Activated T-helper 1 cell treated with anti-CD3 and anti-CD28 coated beads, Interleukin-12 subunit alpha, Interleukin-12 subunit beta, Interleukin-2, Interleukin-4 antibody, amounts not matched to agents 30 ng/mL and 10 ng/mL and 1 ng/mL, durations not matched to agents 14 hours and 24 hours and 36 hours (primary cell): Measurements from ENCODE around the gene MRPL46. TPM values are rescaled to one million over a fixed set of nuclear protein-coding genes. Genes with fewer than 3 reads are reported as not detected.

Experiments
- DNase-seq: peaks from one replicate; pipeline ENCODE4 v3.0.0; 2021; ENCODE audit warnings: low spot score
- H3K27ac Mint-ChIP-seq: one replicate; pipeline ENCODE4 v1.8.0; 2021; ENCODE audit warnings: mild to moderate bottlenecking, mixed read lengths
- H3K27me3 Mint-ChIP-seq: one replicate; pipeline ENCODE4 v1.8.0; 2022; ENCODE audit warnings: mild to moderate bottlenecking, moderate library complexity, mixed read lengths; ENCODE audit not compliant: insufficient read depth
- H3K36me3 Mint-ChIP-seq: one replicate; pipeline ENCODE4 v1.8.0; 2021; ENCODE audit warnings: low read depth, mixed read lengths
- H3K4me1 Mint-ChIP-seq: one replicate; pipeline ENCODE4 v1.8.0; 2021; ENCODE audit warnings: low read depth, mixed read lengths
- H3K4me3 Mint-ChIP-seq: one replicate; pipeline ENCODE4 v1.8.0; 2021; ENCODE audit warnings: mild to moderate bottlenecking, moderate library complexity, mixed read lengths
- H3K9me3 Mint-ChIP-seq: one replicate; pipeline ENCODE4 v1.8.0; 2021; ENCODE audit warnings: mixed read lengths
- intact Hi-C: fragments of 100-400 bp; cut with micrococcal nuclease; formaldehyde crosslinking; loops from one replicate; pipeline ENCODE4 v1.15.1; 2024
- total RNA-seq: library from RNA; stranded (reverse); gene quantifications from 2 replicates; pipeline ENCODE4 v1.2.3, GENCODE V29; 2022

MRPL46 gene
- total RNA-seq, 1 donor from 2014 or later = 47.5 TPM

DNA sequence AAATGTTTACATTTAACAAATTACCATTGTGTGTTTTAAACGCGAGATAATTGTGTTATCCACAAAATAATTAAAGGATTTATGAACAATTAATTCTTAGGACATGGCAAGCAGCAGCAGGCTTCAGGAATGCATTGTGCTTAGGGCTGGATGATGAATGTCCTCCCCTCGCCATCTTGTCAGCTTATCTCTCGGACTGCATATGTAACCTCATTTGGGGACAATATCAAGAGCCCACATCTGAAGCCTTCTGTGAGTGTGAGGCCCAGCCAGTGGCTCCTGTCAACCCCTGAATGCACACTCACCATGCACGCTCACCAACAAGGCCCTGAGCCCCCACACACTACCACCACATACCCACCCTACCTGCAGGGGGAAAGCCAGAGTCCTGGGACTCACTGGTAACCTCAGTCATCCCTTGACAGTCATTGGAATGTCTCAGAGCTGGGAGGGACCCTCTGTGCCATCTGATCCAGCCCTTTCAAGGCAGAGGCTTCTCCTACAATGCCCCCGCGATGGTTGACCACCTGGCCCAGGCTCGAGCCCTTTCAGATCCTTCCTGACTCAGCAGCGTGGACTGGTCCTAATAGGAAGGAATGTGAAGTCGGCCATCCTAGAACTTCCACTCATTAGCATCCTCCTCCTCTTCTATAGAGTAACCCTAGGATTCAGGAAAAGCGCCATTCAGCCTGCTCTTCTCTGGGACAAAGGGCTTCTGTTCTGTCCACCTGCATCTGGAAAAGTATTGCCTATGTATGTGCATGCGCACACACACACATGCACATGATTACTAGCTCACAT lies 38.2 kb downstream of the MRPL46 start:
- H3K36me3 Mint-ChIP-seq = no peaks in the 10 kb centered on the region
- H3K4me3 Mint-ChIP-seq = no peak overlapping the region
- intact Hi-C loops = no loop called here
- H3K9me3 Mint-ChIP-seq = no peaks in the 10 kb centered on the region
- no peak overlapping the region for H3K27ac Mint-ChIP-seq
- no peak for DNase-seq
- H3K4me1 Mint-ChIP-seq = no peaks in the 10 kb centered on the region
- H3K27me3 Mint-ChIP-seq = peaks cover 18% of the 10 kb centered on the region

DNA sequence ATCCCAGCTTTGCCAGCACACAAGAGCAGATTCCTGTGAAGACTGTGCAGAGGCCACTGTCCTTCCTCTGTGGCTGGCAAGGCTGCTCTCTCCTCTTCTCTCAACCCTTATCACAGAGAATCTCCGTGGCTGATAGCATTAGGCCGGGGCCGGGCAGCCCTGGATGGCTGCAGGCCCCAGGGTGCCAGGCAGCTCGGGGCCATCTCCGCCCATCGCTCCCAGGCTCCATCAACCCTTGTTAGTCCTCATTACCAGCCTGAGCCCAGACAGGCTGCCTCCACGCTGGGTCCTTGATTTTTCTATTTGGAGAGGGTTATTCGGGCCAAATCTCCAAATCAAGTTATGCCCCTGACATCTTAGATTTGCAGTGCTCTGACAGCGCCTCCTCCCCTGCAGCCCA lies 39.1 kb downstream of the MRPL46 start:
- H3K9me3 Mint-ChIP-seq = no peaks in the 10 kb centered on the region
- peaks cover 15% of the 10 kb centered on the region for H3K27me3 Mint-ChIP-seq
- no peak overlapping the region for H3K27ac Mint-ChIP-seq
- DNase-seq = no peak
- H3K4me3 Mint-ChIP-seq = no peak overlapping the region
- intact Hi-C loops = no loop called here
- no peaks in the 10 kb centered on the region for H3K36me3 Mint-ChIP-seq
- H3K4me1 Mint-ChIP-seq = no peaks in the 10 kb centered on the region

- Mint-ChIP-seq H3K27ac (no peak overlapping the region), H3K27me3 (peaks cover 11% of the 10 kb centered on the region), H3K36me3 (no peaks in the 10 kb centered on the region), H3K9me3 (no peaks in the 10 kb centered on the region), H3K4me1 (no peaks in the 10 kb centered on the region), H3K4me3 (no peak overlapping the region)
- intact Hi-C loops = no loop called here
- no peak for DNase-seq
Measured at GRCh38 chr15:88426304-88426703, 40.9 kb downstream of the MRPL46 start.

GRCh38 chr15:88423331-88423730 lies 43.9 kb downstream of the MRPL46 start:
- H3K27ac Mint-ChIP-seq = no peak overlapping the region
- intact Hi-C loops = no loop called here

DNA sequence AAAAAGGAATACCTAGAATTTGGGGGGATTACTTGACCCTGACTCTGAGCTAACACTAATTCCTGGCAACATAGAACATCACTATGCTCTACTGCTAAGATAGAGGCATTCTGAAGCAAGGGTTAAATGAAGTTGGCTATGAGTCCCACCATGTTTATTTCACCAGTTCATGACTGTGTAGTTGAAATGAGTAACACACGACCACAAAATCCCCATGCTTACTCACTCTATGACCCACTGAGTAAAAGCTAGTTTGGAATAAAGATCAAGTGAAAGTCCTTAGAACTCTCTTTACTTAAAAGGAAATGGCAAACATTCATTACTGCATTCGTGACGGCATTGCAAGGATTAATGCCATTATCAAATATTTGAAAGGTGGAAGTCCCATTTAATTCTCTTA lies 47.4 kb downstream of the MRPL46 start:
- Mint-ChIP-seq H3K36me3 (no peaks in the 10 kb centered on the region), H3K4me3 (no peak overlapping the region), H3K27me3 (peaks cover 10% of the 10 kb centered on the region), H3K4me1 (no peaks in the 10 kb centered on the region), H3K27ac (no peak overlapping the region), H3K9me3 (no peaks in the 10 kb centered on the region)
- intact Hi-C loops = no loop called here
- DNase-seq = no peak

More at GRCh38 chr15:88423331-88423730, 43.9 kb downstream of the MRPL46 start:
- DNase-seq = no peak
- Mint-ChIP-seq H3K9me3 (no peaks in the 10 kb centered on the region), H3K4me1 (no peaks in the 10 kb centered on the region), H3K36me3 (no peaks in the 10 kb centered on the region), H3K4me3 (no peak overlapping the region), H3K27me3 (peaks cover 6% of the 10 kb centered on the region)

Other genes with a start within 250 kb of the MRPL46 start
- gene NTRK3, start 210.6 kb downstream of the MRPL46 start, total RNA-seq = 0.24 and 0.29 TPM in 2 replicates
- 68.3 and 78.0 TPM in 2 replicates for gene MRPS11, start 320 bp upstream of the MRPL46 start, total RNA-seq
- 1.4 and 1.9 TPM in 2 replicates for gene DET1, start 79.3 kb upstream of the MRPL46 start, total RNA-seq
- gene AEN, start 154.0 kb upstream of the MRPL46 start, total RNA-seq = 74.2 and 76.4 TPM in 2 replicates
- 31.2 and 34.9 TPM in 2 replicates for gene ISG20, start 171.6 kb upstream of the MRPL46 start, total RNA-seq